H1 (cell line): ENCODE results near the gene LENG1. TPM values are rescaled to one million over a fixed set of nuclear protein-coding genes. Genes with fewer than 3 reads are reported as not detected.

ENCODE experiments used
- CTBP2 ChIP-seq: IDR thresholded peaks from 2 replicates; pipeline ENCODE4 v1.7.0; 2011; ENCODE audit warnings: borderline replicate concordance, mild to moderate bottlenecking, moderate library complexity, mixed read lengths, low read length; ENCODE audit not compliant: insufficient read depth, insufficient read length
- HDAC2 ChIP-seq, 2 experiments: fragments of 300-600 bp in 1 of 2; sonication (generic) in 1 of 2; IDR thresholded peaks; 2 replicates each; pipeline ENCODE4 v1.6.1; 2011 to 2012; ENCODE audit warnings: low read depth in 2 of 2, low read length in 2 of 2, mild to moderate bottlenecking in 2 of 2, moderate library complexity in 2 of 2, borderline replicate concordance in 1 of 2, inconsistent platforms in 1 of 2
- SAP30 ChIP-seq: fragments of 300-600 bp; sonication (generic); IDR thresholded peaks from 2 replicates; pipeline ENCODE4 v1.7.1; 2012; ENCODE audit warnings: low read length, moderate library complexity, mild to moderate bottlenecking, inconsistent platforms; ENCODE audit not compliant: insufficient read depth, insufficient replicate concordance
- polyA plus RNA-seq, 7 experiments: library from polyadenylated mRNA; depleted of rRNA in 3 of 7; stranded (reverse) in 5 of 7; unstranded in 2 of 7; fragments of >200 nt in 5 of 7; fragments of 200-250 nt in 2 of 7; gene quantifications; 1 replicate in 5 of 7; 2 replicates in 1 of 7; 4 replicates in 1 of 7; pipeline versions ENCODE4 v1.2.1 to v1.2.3, GENCODE V29; 2011 to 2013; ENCODE audit warnings: missing spikeins in 2 of 7, mixed read lengths in 2 of 7
- total RNA-seq: library from RNA; stranded (reverse); fragmentation: NEBNext Ultra II Directional; extraction: Animal tissue kit (Norgen Biotek cat#: 25700); gene quantifications from 2 replicates; pipeline ENCODE4 v1.2.1, GENCODE V29; 2021
- TF ChIP-seq, protein P1 (sequence below): fragments of 300-600 bp; sonication (generic); IDR thresholded peaks from 2 replicates; pipeline ENCODE4 v1.7.1; 2012; ENCODE audit warnings: low read length, moderate library complexity, mild to moderate bottlenecking, inconsistent platforms; ENCODE audit not compliant: insufficient replicate concordance
- TF ChIP-seq, protein P2 (sequence below), 3 experiments: IDR thresholded peaks; 1 replicate in 2 of 3; 2 replicates in 1 of 3; pipeline versions ENCODE4 v1.5.1 to v1.6.1; 2011; ENCODE audit warnings: low read length in 3 of 3, mild to moderate bottlenecking in 3 of 3, inconsistent platforms in 2 of 3, low read depth in 1 of 3, moderate library complexity in 1 of 3; ENCODE audit not compliant: insufficient read depth in 1 of 3; ENCODE audit errors: control extremely low read depth in 1 of 3

The LENG1 gene
- total and polyA plus RNA-seq, 2 of the 8 experiments (the other 6 are each of a cell fraction or from before 2014, with no cell fraction given) = 1.2 to 4.4 TPM

DNA sequence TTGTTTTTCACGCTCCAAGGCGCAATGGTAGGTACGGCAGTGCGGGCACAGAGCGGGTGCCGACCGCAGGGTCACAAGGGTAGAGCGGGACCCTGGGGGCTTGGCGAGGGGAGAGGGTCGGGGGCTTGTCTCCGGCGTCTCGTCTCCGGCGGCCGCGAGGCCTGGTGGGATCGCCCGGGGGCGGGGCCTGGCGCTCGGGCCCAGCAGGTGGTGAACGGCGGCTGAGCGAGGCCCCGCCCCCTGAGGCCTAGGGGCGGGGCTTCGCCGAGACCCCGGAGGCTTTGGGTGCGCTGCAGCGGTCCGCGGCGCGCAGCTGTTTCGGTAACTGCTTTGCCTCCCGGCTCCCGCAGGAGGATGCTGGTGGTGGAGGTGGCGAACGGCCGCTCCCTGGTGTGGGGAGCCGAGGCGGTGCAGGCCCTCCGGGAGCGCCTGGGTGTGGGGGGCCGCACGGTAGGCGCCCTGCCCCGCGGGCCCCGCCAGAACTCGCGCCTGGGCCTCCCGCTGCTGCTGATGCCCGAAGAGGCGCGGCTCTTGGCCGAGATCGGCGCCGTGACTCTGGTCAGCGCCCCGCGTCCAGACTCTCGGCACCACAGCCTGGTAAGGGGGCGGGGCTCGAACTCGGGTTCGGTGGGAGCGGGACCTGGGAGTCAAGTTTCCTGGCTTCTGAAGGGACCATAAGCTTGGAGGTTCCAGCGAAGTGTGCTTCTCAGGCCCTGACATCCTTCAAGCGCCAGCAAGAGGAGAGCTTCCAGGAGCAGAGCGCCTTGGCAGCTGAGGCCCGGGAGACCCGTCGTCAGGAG lies 31.7 kb upstream of the LENG1 start, which contains the start of gene TSEN34 (continued):
- no peak for TF ChIP-seq CTBP2
- TF ChIP-seq SAP30 = no peak
- TF ChIP-seq HDAC2 (IDR thresholded peaks at IDR 0.05; ENCODE audit: borderline replicate concordance in 1 of 2, low read depth in 2 of 2, low read length in 2 of 2) = no peak
- TF ChIP-seq, protein P1, sequence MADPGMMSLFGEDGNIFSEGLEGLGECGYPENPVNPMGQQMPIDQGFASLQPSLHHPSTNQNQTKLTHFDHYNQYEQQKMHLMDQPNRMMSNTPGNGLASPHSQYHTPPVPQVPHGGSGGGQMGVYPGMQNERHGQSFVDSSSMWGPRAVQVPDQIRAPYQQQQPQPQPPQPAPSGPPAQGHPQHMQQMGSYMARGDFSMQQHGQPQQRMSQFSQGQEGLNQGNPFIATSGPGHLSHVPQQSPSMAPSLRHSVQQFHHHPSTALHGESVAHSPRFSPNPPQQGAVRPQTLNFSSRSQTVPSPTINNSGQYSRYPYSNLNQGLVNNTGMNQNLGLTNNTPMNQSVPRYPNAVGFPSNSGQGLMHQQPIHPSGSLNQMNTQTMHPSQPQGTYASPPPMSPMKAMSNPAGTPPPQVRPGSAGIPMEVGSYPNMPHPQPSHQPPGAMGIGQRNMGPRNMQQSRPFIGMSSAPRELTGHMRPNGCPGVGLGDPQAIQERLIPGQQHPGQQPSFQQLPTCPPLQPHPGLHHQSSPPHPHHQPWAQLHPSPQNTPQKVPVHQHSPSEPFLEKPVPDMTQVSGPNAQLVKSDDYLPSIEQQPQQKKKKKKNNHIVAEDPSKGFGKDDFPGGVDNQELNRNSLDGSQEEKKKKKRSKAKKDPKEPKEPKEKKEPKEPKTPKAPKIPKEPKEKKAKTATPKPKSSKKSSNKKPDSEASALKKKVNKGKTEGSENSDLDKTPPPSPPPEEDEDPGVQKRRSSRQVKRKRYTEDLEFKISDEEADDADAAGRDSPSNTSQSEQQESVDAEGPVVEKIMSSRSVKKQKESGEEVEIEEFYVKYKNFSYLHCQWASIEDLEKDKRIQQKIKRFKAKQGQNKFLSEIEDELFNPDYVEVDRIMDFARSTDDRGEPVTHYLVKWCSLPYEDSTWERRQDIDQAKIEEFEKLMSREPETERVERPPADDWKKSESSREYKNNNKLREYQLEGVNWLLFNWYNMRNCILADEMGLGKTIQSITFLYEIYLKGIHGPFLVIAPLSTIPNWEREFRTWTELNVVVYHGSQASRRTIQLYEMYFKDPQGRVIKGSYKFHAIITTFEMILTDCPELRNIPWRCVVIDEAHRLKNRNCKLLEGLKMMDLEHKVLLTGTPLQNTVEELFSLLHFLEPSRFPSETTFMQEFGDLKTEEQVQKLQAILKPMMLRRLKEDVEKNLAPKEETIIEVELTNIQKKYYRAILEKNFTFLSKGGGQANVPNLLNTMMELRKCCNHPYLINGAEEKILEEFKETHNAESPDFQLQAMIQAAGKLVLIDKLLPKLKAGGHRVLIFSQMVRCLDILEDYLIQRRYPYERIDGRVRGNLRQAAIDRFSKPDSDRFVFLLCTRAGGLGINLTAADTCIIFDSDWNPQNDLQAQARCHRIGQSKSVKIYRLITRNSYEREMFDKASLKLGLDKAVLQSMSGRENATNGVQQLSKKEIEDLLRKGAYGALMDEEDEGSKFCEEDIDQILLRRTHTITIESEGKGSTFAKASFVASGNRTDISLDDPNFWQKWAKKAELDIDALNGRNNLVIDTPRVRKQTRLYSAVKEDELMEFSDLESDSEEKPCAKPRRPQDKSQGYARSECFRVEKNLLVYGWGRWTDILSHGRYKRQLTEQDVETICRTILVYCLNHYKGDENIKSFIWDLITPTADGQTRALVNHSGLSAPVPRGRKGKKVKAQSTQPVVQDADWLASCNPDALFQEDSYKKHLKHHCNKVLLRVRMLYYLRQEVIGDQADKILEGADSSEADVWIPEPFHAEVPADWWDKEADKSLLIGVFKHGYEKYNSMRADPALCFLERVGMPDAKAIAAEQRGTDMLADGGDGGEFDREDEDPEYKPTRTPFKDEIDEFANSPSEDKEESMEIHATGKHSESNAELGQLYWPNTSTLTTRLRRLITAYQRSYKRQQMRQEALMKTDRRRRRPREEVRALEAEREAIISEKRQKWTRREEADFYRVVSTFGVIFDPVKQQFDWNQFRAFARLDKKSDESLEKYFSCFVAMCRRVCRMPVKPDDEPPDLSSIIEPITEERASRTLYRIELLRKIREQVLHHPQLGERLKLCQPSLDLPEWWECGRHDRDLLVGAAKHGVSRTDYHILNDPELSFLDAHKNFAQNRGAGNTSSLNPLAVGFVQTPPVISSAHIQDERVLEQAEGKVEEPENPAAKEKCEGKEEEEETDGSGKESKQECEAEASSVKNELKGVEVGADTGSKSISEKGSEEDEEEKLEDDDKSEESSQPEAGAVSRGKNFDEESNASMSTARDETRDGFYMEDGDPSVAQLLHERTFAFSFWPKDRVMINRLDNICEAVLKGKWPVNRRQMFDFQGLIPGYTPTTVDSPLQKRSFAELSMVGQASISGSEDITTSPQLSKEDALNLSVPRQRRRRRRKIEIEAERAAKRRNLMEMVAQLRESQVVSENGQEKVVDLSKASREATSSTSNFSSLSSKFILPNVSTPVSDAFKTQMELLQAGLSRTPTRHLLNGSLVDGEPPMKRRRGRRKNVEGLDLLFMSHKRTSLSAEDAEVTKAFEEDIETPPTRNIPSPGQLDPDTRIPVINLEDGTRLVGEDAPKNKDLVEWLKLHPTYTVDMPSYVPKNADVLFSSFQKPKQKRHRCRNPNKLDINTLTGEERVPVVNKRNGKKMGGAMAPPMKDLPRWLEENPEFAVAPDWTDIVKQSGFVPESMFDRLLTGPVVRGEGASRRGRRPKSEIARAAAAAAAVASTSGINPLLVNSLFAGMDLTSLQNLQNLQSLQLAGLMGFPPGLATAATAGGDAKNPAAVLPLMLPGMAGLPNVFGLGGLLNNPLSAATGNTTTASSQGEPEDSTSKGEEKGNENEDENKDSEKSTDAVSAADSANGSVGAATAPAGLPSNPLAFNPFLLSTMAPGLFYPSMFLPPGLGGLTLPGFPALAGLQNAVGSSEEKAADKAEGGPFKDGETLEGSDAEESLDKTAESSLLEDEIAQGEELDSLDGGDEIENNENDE = no peak
- TF ChIP-seq, protein P2, sequence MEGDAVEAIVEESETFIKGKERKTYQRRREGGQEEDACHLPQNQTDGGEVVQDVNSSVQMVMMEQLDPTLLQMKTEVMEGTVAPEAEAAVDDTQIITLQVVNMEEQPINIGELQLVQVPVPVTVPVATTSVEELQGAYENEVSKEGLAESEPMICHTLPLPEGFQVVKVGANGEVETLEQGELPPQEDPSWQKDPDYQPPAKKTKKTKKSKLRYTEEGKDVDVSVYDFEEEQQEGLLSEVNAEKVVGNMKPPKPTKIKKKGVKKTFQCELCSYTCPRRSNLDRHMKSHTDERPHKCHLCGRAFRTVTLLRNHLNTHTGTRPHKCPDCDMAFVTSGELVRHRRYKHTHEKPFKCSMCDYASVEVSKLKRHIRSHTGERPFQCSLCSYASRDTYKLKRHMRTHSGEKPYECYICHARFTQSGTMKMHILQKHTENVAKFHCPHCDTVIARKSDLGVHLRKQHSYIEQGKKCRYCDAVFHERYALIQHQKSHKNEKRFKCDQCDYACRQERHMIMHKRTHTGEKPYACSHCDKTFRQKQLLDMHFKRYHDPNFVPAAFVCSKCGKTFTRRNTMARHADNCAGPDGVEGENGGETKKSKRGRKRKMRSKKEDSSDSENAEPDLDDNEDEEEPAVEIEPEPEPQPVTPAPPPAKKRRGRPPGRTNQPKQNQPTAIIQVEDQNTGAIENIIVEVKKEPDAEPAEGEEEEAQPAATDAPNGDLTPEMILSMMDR (IDR thresholded peaks at IDR 0.05; ENCODE audit: control extremely low read depth in 1 of 3, insufficient read depth in 1 of 3, low read depth in 1 of 3, low read length in 3 of 3) = no peak
